CD8-positive, alpha-beta memory T cell (primary cell): ENCODE data around the gene KMT5B. TPM values are rescaled to one million over a fixed set of nuclear protein-coding genes. Genes with fewer than 3 reads are reported as not detected.

Experiments used
- CTCF ChIA-PET: fragments of 350-600 bp; sonication (Branson Sonifier 250); formaldehyde crosslinking; loops from one replicate; lab custom pipeline; 2021; ENCODE audit warnings: antibody characterized with exemption; lab: Charles Lee
- POLR2A ChIA-PET: fragments of 350-600 bp; sonication (Branson Sonifier 250); formaldehyde crosslinking; loops from one replicate; lab custom pipeline; 2021; ENCODE audit warnings: antibody characterized with exemption; lab: Charles Lee
- DNase-seq, 5 donors: peaks; one replicate each; pipeline versions ENCODE4 v3.0.0 to v3.0.0-alpha.2; 2020 to 2022; ENCODE audit warnings: mixed read lengths in 1 of 5
- H3K27ac ChIP-seq: one replicate; pipeline ENCODE4 v1.7.0; 2013; ENCODE audit warnings: low read depth, mild to moderate bottlenecking, low read length, moderate library complexity
- H3K27me3 ChIP-seq: 2 replicates; pipeline ENCODE4 v1.7.0; 2013; ENCODE audit warnings: low read length, mild to moderate bottlenecking; ENCODE audit not compliant: insufficient read depth, poor library complexity, severe bottlenecking
- H3K36me3 ChIP-seq: 2 replicates; pipeline ENCODE4 v1.7.0; 2013; ENCODE audit warnings: mild to moderate bottlenecking, low read length, moderate library complexity; ENCODE audit not compliant: insufficient read depth
- H3K4me1 ChIP-seq: 2 replicates; pipeline ENCODE4 v1.7.0; 2013; ENCODE audit warnings: mild to moderate bottlenecking, low read length, moderate library complexity; ENCODE audit not compliant: insufficient read depth
- H3K4me3 ChIP-seq: 2 replicates; pipeline ENCODE4 v1.7.0; 2013; ENCODE audit warnings: mild to moderate bottlenecking, low read length
- H3K9me3 ChIP-seq: 2 replicates; pipeline ENCODE4 v1.7.0; 2013; ENCODE audit warnings: mild to moderate bottlenecking, low read length
- H3K27ac Mint-ChIP-seq, 8 donors: one replicate each; pipeline ENCODE4 v1.8.0; 2020 to 2021; ENCODE audit warnings: mixed read lengths in 8 of 8, mild to moderate bottlenecking in 6 of 8, inconsistent platforms in 3 of 8, moderate library complexity in 3 of 8
- H3K27me3 Mint-ChIP-seq, 2 donors: one replicate each; pipeline ENCODE4 v1.8.0; 2020 to 2021; ENCODE audit warnings: mixed read lengths in 2 of 2, mild to moderate bottlenecking in 1 of 2, moderate library complexity in 1 of 2
- H3K36me3 Mint-ChIP-seq, 3 donors: one replicate each; pipeline ENCODE4 v1.8.0; 2020 to 2021; ENCODE audit warnings: mixed read lengths in 3 of 3, inconsistent platforms in 1 of 3, mild to moderate bottlenecking in 1 of 3
- H3K4me1 Mint-ChIP-seq, 3 donors: one replicate each; pipeline ENCODE4 v1.8.0; 2020 to 2021; ENCODE audit warnings: mixed read lengths in 3 of 3, inconsistent platforms in 1 of 3, mild to moderate bottlenecking in 1 of 3
- H3K4me3 Mint-ChIP-seq, 7 donors: one replicate each; pipeline ENCODE4 v1.8.0; 2020 to 2021; ENCODE audit warnings: mixed read lengths in 7 of 7, mild to moderate bottlenecking in 6 of 7, moderate library complexity in 4 of 7, inconsistent platforms in 2 of 7
- H3K9me3 Mint-ChIP-seq, 5 donors: one replicate each; pipeline ENCODE4 v1.8.0; 2020 to 2022; ENCODE audit warnings: mixed read lengths in 5 of 5, mild to moderate bottlenecking in 3 of 5, moderate library complexity in 2 of 5, inconsistent platforms in 1 of 5
- polyA plus RNA-seq: library from polyadenylated mRNA; unstranded; fragments of 300-500 nt; fragmentation: Illumina TruSeq; gene quantifications from one replicate; pipeline ENCODE4 v1.2.3, GENCODE V29; 2021
- total RNA-seq, 2 experiments: library from RNA; stranded (reverse); gene quantifications; one replicate each; pipeline ENCODE4 v1.2.3, GENCODE V29; 2021

KMT5B gene
- total RNA-seq: 10 to 100 TPM; 21.9 to 22.6 TPM
- 49.1 TPM for polyA plus RNA-seq

GRCh38 chr11:68213135-68213515 is at the start of gene KMT5B:
Gene KMT5B (minus strand): TSS chr11:68213296. CDS start chr11:68190076, 23,220 bp downstream.
- POLR2A ChIA-PET: no interaction called here
- no peaks in the 10 kb centered on the region for H3K9me3 ChIP-seq
- Mint-ChIP-seq H3K27me3 (peaks cover 5 to 8% of the 10 kb centered on the region in 2 donors), H3K4me3 (peak within 1 kb of the TSS; percentile 92 to 97 (median 95)), H3K27ac (peak within 1 kb of the TSS; percentile 90 to 99 (median 96)), H3K4me1 (peaks cover 47 to 56% (median 51%) of the 10 kb centered on the region in 3 donors), H3K9me3 (peaks cover 0 to 2% (median 0%) of the 10 kb centered on the region in 5 donors), H3K36me3 (peaks cover 0 to 7% (median 2%) of the 10 kb centered on the region in 3 donors)
- H3K4me1 ChIP-seq: peaks cover 48% of the 10 kb centered on the region
- H3K4me3 ChIP-seq: peak within 1 kb of the TSS; percentile 93
- no peaks in the 10 kb centered on the region for H3K36me3 ChIP-seq
- CTCF ChIA-PET: no interaction called here
- H3K27me3 ChIP-seq: peaks cover 4% of the 10 kb centered on the region
- peak within 1 kb of the TSS; percentile 72 for H3K27ac ChIP-seq
- peak in 3 of 5 donors; percentile 44 to 70 (median 47) for DNase-seq

GRCh38 chr11:68262544-68262827 is 49.4 kb upstream of the KMT5B start:
- CTCF ChIA-PET: interaction anchor here (1.6 kb wide), 1 partner anchor 35 kb away, joined by 9 read pairs; no protein-coding TSS in a partner anchor
- DNase-seq: no peak
- Histone ChIP-seq H3K9me3 (no peaks in the 10 kb centered on the region), H3K36me3 (peaks cover 9% of the 10 kb centered on the region), H3K27ac (no peak overlapping the region), H3K27me3 (no peaks in the 10 kb centered on the region), H3K4me3 (no peak overlapping the region), H3K4me1 (peaks cover 3% of the 10 kb centered on the region)
- peaks cover 2 to 4% (median 2%) of the 10 kb centered on the region in 3 donors for H3K4me1 Mint-ChIP-seq
- POLR2A ChIA-PET: no interaction called here
- no peak overlapping the region for H3K4me3 Mint-ChIP-seq
- H3K9me3 Mint-ChIP-seq: no peaks in the 10 kb centered on the region
- peak overlapping the region in 2 of 8 donors; percentile 81 to 91 for H3K27ac Mint-ChIP-seq
- no peaks in the 10 kb centered on the region for H3K27me3 Mint-ChIP-seq
- peaks cover 5 to 62% (median 10%) of the 10 kb centered on the region in 3 donors for H3K36me3 Mint-ChIP-seq

- H3K4me3 Mint-ChIP-seq: no peak overlapping the region
- POLR2A ChIA-PET: no interaction called here
These were observed 48.9 kb upstream of the KMT5B start for GRCh38 chr11:68261749-68262543.

GRCh38 chr11:68261006-68261405 is 47.9 kb upstream of the KMT5B start:
- H3K4me3 Mint-ChIP-seq: no peak overlapping the region
- Histone ChIP-seq H3K4me1 (peaks cover 4% of the 10 kb centered on the region), H3K27ac (no peak overlapping the region), H3K36me3 (no peaks in the 10 kb centered on the region), H3K27me3 (no peaks in the 10 kb centered on the region), H3K4me3 (no peak overlapping the region), H3K9me3 (no peaks in the 10 kb centered on the region)
- H3K4me1 Mint-ChIP-seq: peaks cover 4 to 6% (median 5%) of the 10 kb centered on the region in 3 donors
- no peak for DNase-seq
- H3K9me3 Mint-ChIP-seq: no peaks in the 10 kb centered on the region
- POLR2A ChIA-PET: no interaction called here
- H3K36me3 Mint-ChIP-seq: peaks cover 5 to 48% (median 10%) of the 10 kb centered on the region in 3 donors
- CTCF ChIA-PET: interaction anchor here (7.7 kb wide), 1 partner anchor 39 kb away, joined by 201 read pairs; no protein-coding TSS in a partner anchor
- peaks cover 0 to 5% of the 10 kb centered on the region in 2 donors for H3K27me3 Mint-ChIP-seq
- peak overlapping the region in 1 of 8 donors; percentile 54 for H3K27ac Mint-ChIP-seq

More at GRCh38 chr11:68261749-68262543, 48.9 kb upstream of the KMT5B start:
- Histone ChIP-seq H3K27me3 (no peaks in the 10 kb centered on the region), H3K4me3 (no peak overlapping the region), H3K27ac (no peak overlapping the region), H3K4me1 (peaks cover 4% of the 10 kb centered on the region), H3K9me3 (no peaks in the 10 kb centered on the region), H3K36me3 (peaks cover 4% of the 10 kb centered on the region)
- peaks cover 5 to 56% (median 10%) of the 10 kb centered on the region in 3 donors for H3K36me3 Mint-ChIP-seq
- H3K27me3 Mint-ChIP-seq: no peaks in the 10 kb centered on the region
- H3K27ac Mint-ChIP-seq: peak overlapping the region in 3 of 8 donors; percentile 62 to 91 (median 81)
- no peaks in the 10 kb centered on the region for H3K9me3 Mint-ChIP-seq
- CTCF ChIA-PET: interaction anchor here (7.7 kb wide), 1 partner anchor 38 kb away, joined by 201 read pairs; no protein-coding TSS in a partner anchor
- H3K4me1 Mint-ChIP-seq: peaks cover 4 to 6% (median 5%) of the 10 kb centered on the region in 3 donors
- DNase-seq: no peak

GRCh38 chr11:68260484-68260883 is 47.4 kb upstream of the KMT5B start:
- peaks cover 0 to 5% of the 10 kb centered on the region in 2 donors for H3K27me3 Mint-ChIP-seq
- peak overlapping the region in 3 of 8 donors; percentile 54 to 71 (median 65) for H3K27ac Mint-ChIP-seq
- H3K4me1 ChIP-seq: peaks cover 4% of the 10 kb centered on the region
- H3K4me1 Mint-ChIP-seq: peaks cover 4 to 6% (median 5%) of the 10 kb centered on the region in 3 donors
- no peak overlapping the region for H3K27ac ChIP-seq
- H3K4me3 ChIP-seq: no peak overlapping the region
- POLR2A ChIA-PET: no interaction called here
- H3K9me3 ChIP-seq: no peaks in the 10 kb centered on the region
- CTCF ChIA-PET: interaction anchor here (1.1 to 7.7 kb wide), 3 partner anchors 10 to 50 kb away, joined by 3 to 201 read pairs (median 5); no protein-coding TSS in a partner anchor
- DNase-seq: no peak
- no peak overlapping the region for H3K4me3 Mint-ChIP-seq
- H3K9me3 Mint-ChIP-seq: no peaks in the 10 kb centered on the region
- no peaks in the 10 kb centered on the region for H3K27me3 ChIP-seq
- H3K36me3 ChIP-seq: no peaks in the 10 kb centered on the region
- peaks cover 5 to 45% (median 10%) of the 10 kb centered on the region in 3 donors for H3K36me3 Mint-ChIP-seq

GRCh38 chr11:68259122-68259959 is 46.2 kb upstream of the KMT5B start:
- peaks cover 4% of the 10 kb centered on the region for H3K4me1 ChIP-seq
- H3K36me3 ChIP-seq: no peaks in the 10 kb centered on the region
- no peak overlapping the region for H3K4me3 Mint-ChIP-seq
- no peak overlapping the region for H3K4me3 ChIP-seq
- H3K27ac ChIP-seq: no peak overlapping the region
- peaks cover 5 to 36% (median 10%) of the 10 kb centered on the region in 3 donors for H3K36me3 Mint-ChIP-seq
- no peaks in the 10 kb centered on the region for H3K27me3 ChIP-seq
- no peaks in the 10 kb centered on the region for H3K9me3 Mint-ChIP-seq
- no peak for DNase-seq
- no peaks in the 10 kb centered on the region for H3K9me3 ChIP-seq
- peaks cover 3 to 6% (median 4%) of the 10 kb centered on the region in 3 donors for H3K4me1 Mint-ChIP-seq
- CTCF ChIA-PET: interaction anchor here (1.1 to 7.7 kb wide), 3 partner anchors 11 to 52 kb away, joined by 3 to 201 read pairs (median 5); no protein-coding TSS in a partner anchor
- peak overlapping the region in 2 of 8 donors; percentile 50 to 68 for H3K27ac Mint-ChIP-seq
- POLR2A ChIA-PET: interaction anchor here (0.6 kb wide), 1 partner anchor 13 kb away, joined by 3 read pairs; the partner anchor contains the start of gene C11orf24
- H3K27me3 Mint-ChIP-seq: peaks cover 1 to 5% of the 10 kb centered on the region in 2 donors

GRCh38 chr11:68258363-68258765 is 45.3 kb upstream of the KMT5B start:
- H3K4me1 Mint-ChIP-seq: peaks cover 3 to 6% (median 4%) of the 10 kb centered on the region in 3 donors
- Histone ChIP-seq H3K9me3 (no peaks in the 10 kb centered on the region), H3K27me3 (no peaks in the 10 kb centered on the region), H3K27ac (no peak overlapping the region), H3K4me3 (no peak overlapping the region), H3K36me3 (no peaks in the 10 kb centered on the region), H3K4me1 (peaks cover 4% of the 10 kb centered on the region)
- peak overlapping the region in 2 of 8 donors; percentile 46 to 52 for H3K27ac Mint-ChIP-seq
- H3K27me3 Mint-ChIP-seq: peaks cover 2 to 5% of the 10 kb centered on the region in 2 donors
- H3K36me3 Mint-ChIP-seq: peaks cover 5 to 29% (median 10%) of the 10 kb centered on the region in 3 donors
- H3K4me3 Mint-ChIP-seq: no peak overlapping the region
- POLR2A ChIA-PET: interaction anchor here (1.0 to 1.5 kb wide), 3 partner anchors 12 to 38 kb away, joined by 3 to 4 read pairs (median 3); no protein-coding TSS in a partner anchor
- DNase-seq: no peak
- no peaks in the 10 kb centered on the region for H3K9me3 Mint-ChIP-seq
- CTCF ChIA-PET: interaction anchor here (0.9 to 7.7 kb wide), 14 partner anchors 7 to 287 kb away, joined by 3 to 201 read pairs (median 6); partner anchors contain the start of gene C11orf24
